ENCODE results near the gene IL17RA.
"Not testable (repeated sequence)": the region's sequence is repeated elsewhere in the genome, so short reads cannot be mapped to it uniquely, and the experiment has no call there.

IL17RA gene

GRCh38 chr22:17120711-17121232 is 36.0 kb downstream of the IL17RA start:
- no peak for DNase-seq

GRCh38 chr22:17121233-17122195 is 36.7 kb downstream of the IL17RA start, which contains the start of gene TMEM121B:
Gene TMEM121B, minus strand, starts transcription at chr22:17121360. Its CDS starts 233 bp downstream, at chr22:17121127.
- peak; percentile 81 for DNase-seq

DNA sequence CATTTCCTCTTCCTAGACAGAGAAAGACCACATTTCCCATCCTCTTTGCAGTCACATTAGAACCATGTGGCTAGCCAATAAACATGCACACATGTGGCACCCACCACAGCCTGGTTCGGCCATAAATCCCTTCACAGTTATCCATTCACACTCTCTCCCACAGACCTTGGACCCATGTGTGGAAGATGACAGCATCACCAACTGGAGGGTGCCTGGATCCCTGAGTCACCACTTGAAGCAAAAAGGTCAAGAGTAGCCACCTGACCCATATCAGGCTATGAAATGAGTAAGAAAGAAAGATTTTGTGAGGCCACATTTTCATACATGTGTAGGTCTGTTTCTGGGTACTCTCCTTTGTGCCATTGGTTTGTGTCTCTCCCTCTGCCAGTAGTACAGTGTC is 45.4 kb downstream of the IL17RA start:
- no peak for DNase-seq

- no peak for DNase-seq
Observed at GRCh38 chr22:17131686-17132085, 46.9 kb downstream of the IL17RA start.

GRCh38 chr22:17132112-17132511 is 47.3 kb downstream of the IL17RA start:
- no peak for DNase-seq

DNA sequence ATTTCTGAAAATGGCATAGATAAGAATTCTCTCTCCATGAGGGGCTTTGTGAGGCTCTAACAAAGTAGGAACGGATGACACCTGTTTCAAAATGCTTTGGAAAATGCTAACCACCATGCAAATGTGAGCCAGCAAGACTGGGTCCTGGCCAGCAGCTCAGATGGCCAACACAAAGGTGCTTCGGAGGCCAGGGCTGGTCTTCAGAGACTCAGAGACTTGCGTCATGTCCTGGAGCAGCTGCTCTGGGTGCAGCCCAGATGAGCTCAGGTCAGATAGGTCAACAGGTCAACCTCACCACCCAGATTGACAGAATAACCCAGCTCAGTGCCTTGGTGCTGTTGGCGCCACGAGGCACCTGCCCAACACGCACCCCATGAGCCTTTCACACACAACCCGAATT is 48.3 kb downstream of the IL17RA start:
- no peak for DNase-seq

DNA sequence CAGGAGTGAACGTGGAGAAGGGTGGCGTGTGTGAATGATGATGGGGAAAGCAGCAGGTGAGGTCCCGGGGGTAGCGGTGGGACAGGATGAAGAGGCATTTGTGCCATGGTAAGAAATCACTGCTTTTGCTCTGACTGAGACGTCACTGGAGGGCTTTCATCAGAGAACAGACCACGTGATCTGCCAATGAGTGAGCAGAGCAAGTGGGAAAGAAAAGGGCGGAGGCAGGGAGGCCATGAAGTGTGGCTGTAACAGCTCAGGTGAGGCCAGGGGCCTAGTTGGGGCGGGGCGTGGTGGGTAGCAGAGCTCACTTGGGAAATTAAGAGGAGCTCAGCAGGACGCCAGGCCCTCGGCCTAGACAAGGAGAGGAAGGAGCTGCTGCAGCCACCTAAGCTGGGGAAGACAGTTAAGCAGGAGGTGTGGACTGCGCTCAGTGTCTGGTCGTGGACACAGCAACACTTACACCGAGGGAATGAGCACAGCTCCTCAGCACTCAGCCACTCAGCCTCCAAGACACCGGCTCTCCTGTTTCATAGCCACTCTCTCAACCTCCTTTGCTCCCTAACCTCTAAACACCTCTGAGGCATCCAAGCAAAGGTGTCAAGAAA is 50.5 kb downstream of the IL17RA start:
- DNase-seq = no peak

DNA sequence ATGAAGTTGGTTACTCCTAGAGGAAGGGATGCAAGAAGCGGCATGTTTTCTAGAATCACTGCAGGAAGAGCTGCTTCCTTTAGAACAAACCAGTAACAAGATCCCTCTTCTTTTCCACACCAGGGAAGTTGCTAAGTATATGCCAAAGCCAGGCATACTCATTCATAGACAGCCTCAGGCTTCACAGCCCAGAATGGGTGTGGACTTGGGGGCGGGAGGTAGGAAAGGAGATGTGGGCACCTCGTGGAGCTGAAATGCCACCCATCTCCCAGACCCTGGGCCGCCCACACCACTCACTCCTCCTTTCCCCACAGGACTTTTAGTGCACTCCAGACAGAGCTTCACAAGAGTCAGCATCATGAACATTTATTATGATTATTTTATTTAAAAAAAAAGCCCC is 52.4 kb downstream of the IL17RA start:
- DNase-seq = no peak

DNA sequence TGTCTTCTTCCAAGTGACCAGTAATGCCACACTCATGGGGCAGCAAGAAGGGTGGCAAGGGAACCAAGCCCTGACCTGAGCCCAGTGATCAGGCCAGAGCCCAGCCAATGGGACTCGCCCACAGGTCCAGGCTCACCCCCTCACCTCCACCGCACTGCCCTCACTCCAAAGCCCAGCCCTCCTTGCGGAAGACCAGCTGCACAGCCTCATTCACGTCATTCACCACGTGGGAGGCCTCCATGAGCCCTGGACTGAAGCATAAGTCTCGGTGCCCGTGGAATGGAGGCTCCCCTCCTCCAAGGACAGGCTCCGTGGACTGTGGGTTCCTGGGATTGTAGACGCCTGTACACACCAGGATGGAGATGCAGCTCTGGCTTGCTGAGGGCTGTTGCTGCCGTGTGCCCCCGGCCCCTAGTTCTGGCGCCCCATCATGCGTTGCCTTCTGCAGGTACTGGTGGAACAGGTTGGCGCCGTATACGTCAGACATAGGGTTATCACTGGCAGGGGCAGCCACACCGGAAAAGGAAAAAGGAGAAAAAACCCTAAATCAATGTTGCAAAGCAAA is 53.1 kb downstream of the IL17RA start:
- no peak for DNase-seq

- no peak for DNase-seq
Observed at GRCh38 chr22:17138513-17138912, 53.7 kb downstream of the IL17RA start.

DNA sequence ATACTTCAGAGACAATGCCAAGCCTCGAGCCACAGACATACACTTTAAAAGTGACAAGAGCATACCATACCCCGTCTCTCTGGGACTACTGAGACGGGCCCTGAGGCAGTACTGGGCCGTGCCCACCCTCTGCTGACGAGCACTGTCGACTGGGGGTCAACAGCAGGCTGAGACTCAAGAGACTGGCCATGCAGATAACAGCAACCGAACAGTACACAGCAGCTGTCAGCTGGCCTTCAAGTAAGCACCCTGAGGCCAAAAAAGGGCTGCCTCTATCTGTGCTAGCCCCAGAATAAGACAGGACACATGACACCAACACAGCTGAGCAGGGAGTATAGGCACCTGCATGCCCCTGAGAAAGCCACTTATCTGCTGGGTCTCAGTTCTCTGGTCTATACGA is 55.2 kb downstream of the IL17RA start:
- no peak for DNase-seq

GRCh38 chr22:17140826-17141766 is 56.3 kb downstream of the IL17RA start:
- no peak for DNase-seq

DNA sequence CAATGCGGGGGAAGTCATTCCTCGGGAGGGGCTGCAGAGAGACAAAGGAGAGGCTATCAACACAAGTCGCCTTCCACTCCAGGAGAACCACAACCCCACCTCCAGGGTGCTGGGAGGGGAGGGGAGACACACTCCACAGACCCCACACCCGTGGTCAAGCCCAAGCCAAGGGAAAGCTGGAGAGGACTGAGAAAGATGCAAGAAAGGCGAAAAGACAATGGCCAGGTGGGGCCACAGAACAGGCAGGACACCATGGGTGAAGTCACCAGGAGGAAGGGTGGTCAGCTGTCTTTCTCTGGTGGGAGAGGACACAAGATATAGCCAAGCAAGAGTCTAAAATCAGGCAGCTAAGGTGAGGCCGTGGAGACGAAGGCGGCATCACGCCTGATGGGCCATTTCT is 58.3 kb downstream of the IL17RA start:
- DNase-seq = no peak

- DNase-seq = no peak
Observed at GRCh38 chr22:17143826-17144225, 59.0 kb downstream of the IL17RA start.

DNA sequence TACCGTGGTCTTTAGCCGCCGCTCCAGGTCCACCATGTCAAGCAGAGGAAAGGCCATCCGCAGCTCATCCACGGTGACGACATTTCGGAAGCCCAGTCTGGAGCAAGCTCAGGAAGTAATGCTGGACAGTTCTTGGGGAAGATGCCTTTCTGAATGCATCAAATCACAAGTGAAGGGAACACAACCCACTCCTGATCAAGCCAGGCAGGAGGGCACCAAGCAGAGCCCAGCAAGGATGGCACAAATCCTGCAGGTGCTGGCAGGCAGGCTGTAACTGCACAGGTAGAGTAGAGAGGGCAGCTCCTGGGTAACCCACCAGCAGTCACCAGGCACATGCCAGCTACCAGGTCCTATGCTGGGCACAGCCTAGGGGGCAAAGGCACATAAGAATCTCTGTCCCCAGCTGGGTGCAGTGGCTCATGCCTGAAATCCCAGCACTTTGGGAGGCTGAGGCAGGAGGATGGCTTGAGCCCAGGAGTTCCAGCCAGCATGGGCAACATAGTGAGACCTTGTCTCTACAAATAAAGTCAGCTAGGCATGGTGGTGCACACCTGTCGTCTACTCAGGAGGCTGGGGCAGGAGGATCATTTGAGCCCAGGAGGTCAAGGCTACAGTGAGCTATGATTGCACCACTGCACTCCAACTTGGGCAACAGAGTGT is 60.4 kb downstream of the IL17RA start:
- DNase-seq = no peak

DNA sequence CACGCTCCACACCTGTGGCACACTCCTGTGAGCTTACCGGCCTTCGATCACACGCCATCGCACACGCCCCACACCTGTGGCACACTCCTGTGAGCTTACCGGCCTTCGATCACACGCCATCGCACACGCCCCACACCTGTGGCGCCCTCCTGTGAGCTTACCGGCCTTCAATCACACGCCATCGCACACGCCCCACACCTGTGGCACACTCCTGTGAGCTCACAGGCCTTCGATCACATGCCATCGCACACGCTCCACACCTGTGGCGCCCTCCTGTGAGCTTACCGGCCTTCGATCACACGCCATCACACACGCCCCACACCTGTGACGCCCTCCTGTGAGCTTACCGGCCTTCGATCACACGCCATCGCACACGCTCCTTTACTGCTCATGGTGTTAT is 62.7 kb downstream of the IL17RA start:
- not testable (repeated sequence) for DNase-seq

DNA sequence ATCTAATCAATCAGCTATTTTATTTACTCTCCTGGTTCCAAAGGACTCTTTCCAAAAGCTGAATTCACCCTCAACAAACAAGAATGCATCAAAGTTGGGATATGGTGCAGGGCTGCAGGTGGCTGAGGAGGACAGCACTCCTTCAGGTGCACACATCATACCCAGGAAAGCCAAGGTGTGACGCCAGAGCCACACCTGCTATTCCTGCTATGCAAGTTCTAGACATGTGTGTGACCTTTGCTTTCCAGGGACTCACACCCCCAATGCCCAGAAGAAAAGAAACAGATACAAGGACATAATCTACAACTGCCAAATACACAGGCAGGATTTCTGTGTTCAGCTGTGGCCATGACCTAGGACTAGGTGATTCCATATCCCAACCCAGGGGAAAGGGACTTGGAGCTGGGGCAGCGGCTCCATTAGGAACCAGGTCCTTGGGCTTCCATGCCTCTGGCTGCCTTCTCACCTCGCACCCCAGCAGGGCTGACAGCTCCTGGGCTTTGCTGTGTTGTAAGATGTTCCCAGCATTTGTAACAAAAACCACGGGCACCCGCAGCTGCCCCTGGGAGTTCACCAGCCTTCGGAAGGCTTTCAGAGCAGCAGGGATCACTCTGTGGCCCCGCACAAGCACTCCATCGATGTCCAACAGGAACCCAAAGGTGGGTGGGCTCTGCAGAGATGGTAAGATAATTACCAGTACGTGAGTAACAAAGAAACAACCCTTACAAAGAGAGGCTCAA is 64.4 kb downstream of the IL17RA start:
- DNase-seq = no peak

- DNase-seq = no peak
Observed at GRCh38 chr22:17152340-17152739, 67.5 kb downstream of the IL17RA start.

GRCh38 chr22:17152971-17153370 is 68.2 kb downstream of the IL17RA start:
- no peak for DNase-seq

GRCh38 chr22:17155941-17156340 is 71.1 kb downstream of the IL17RA start:
- no peak for DNase-seq

DNA sequence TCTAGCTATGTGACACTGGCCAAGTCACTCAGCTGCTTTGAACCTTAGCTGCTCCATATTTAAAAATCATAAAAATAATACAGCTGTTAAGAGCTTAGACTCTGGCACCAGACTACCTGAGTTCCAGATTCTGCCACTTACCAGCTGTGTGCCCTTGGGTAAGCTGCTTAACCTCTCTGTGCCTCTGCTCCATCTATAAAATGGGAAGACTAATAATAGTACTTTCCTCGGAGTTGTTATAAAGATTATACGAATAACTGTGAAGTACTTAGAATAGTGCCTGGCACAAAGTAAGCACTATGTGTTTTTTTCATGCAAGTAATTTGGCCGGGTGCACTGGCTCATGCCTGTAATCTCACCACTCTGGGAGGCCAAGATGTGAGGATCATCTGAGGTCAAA is 72.9 kb downstream of the IL17RA start:
- no peak for DNase-seq
